Parathyroid adenoma (tissue), 2 donors: ENCODE data around the gene LRRC8C.

Experiments used
- H2AFZ ChIP-seq: fragments of 300-600 bp; sonication (generic); one replicate; pipeline ENCODE4 v1.7.0; 2017; ENCODE audit warnings: antibody characterized with exemption, mild to moderate bottlenecking
- H3K27ac ChIP-seq: fragments of 300-600 bp; sonication (generic); one replicate; pipeline ENCODE4 v1.7.0; 2017
- H3K27me3 ChIP-seq: fragments of 300-600 bp; sonication (generic); one replicate; pipeline ENCODE4 v1.7.0; 2017; ENCODE audit warnings: low read length; ENCODE audit not compliant: control insufficient read depth, insufficient read depth
- H3K36me3 ChIP-seq: fragments of 300-600 bp; sonication (generic); one replicate; pipeline ENCODE4 v1.7.0; 2017; ENCODE audit warnings: low read length; ENCODE audit not compliant: control insufficient read depth, insufficient read depth
- H3K4me1 ChIP-seq: fragments of 300-600 bp; sonication (generic); one replicate; pipeline ENCODE4 v1.7.0; 2017; ENCODE audit warnings: control low read depth
- H3K4me2 ChIP-seq: fragments of 300-600 bp; sonication (generic); one replicate; pipeline ENCODE4 v1.7.0; 2017; ENCODE audit warnings: low read length
- H3K4me3 ChIP-seq: fragments of 300-600 bp; sonication (generic); one replicate; pipeline ENCODE4 v1.7.0; 2017; ENCODE audit warnings: low read depth, low read length
- H3K79me2 ChIP-seq: fragments of 300-600 bp; sonication (generic); one replicate; pipeline ENCODE4 v1.7.0; 2017; ENCODE audit warnings: control low read depth
- H3K9ac ChIP-seq: fragments of 300-600 bp; sonication (generic); one replicate; pipeline ENCODE4 v1.7.0; 2017; ENCODE audit warnings: mild to moderate bottlenecking
- H3K9me3 ChIP-seq: fragments of 300-600 bp; sonication (generic); one replicate; pipeline ENCODE4 v1.7.0; 2017; ENCODE audit warnings: low read length; ENCODE audit not compliant: control insufficient read depth
- TF ChIP-seq, protein P1 (sequence below): fragments of 300-600 bp; sonication (generic); IDR thresholded peaks from one replicate; pipeline ENCODE4 v1.7.0; 2017; ENCODE audit warnings: antibody characterized with exemption, mild to moderate bottlenecking
- donor health status: primary hyperparathyroidism.

LRRC8C gene

DNA sequence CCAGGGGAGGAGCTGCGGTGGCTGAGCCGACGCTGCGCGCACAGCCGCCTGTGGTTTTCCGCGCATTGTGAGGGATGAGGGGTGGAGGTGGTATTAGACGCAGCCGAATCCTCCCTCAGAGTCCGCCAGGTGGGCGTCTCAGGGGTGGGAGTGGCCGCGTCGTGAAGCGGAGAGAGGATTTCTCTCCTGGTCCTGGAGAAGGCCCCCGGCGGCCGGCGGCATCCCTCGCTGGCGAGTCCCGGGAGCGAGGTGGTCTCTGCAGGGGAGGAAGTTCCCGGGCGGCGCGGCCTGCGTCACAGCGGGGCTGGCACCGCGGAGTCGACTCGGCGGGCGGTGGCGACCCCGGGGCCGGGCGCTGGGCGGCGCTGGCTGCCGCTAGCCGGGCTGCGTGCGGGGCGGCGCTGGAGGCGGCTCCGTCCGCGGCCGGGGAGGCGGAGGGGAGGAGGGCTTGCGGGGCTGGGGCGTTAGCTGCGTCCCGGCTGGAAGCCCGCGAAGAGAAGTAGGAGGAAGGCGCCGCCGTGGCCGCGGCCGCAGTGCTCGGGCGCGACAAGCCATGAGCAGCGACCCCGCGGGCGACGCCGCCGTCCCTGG, at the start of gene LRRC8C:
TSS of gene LRRC8C (plus strand) at position 464 of the 591 bp plus-strand sequence. CDS start 53,354 bp downstream, outside the sequence.
- Histone ChIP-seq H3K4me2 (peak within 1 kb of the TSS; percentile 89), H2AFZ (peak within 1 kb of the TSS; percentile 93), H3K4me3 (peak within 1 kb of the TSS; percentile 77), H3K27ac (peak within 1 kb of the TSS; percentile 74), H3K9ac (no peak within 1 kb of the TSS), H3K36me3 (no peaks in the 10 kb centered on the region), H3K4me1 (no peaks in the 10 kb centered on the region), H3K79me2 (no peaks in the 10 kb centered on the region), H3K27me3 (no peaks in the 10 kb centered on the region), H3K9me3 (no peaks in the 10 kb centered on the region)
- TF ChIP-seq, protein P1, sequence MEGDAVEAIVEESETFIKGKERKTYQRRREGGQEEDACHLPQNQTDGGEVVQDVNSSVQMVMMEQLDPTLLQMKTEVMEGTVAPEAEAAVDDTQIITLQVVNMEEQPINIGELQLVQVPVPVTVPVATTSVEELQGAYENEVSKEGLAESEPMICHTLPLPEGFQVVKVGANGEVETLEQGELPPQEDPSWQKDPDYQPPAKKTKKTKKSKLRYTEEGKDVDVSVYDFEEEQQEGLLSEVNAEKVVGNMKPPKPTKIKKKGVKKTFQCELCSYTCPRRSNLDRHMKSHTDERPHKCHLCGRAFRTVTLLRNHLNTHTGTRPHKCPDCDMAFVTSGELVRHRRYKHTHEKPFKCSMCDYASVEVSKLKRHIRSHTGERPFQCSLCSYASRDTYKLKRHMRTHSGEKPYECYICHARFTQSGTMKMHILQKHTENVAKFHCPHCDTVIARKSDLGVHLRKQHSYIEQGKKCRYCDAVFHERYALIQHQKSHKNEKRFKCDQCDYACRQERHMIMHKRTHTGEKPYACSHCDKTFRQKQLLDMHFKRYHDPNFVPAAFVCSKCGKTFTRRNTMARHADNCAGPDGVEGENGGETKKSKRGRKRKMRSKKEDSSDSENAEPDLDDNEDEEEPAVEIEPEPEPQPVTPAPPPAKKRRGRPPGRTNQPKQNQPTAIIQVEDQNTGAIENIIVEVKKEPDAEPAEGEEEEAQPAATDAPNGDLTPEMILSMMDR = no peak

DNA sequence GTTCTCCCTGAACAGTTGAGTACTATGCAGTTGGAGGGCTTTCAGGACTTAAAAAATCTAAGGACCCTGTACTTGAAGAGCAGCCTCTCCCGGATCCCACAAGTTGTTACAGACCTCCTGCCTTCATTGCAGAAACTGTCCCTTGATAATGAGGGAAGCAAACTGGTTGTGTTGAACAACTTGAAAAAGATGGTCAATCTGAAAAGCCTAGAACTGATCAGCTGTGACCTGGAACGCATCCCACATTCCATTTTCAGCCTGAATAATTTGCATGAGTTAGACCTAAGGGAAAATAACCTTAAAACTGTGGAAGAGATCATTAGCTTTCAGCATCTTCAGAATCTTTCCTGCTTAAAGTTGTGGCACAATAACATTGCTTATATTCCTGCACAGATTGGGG, 48.7 kb upstream of the LRRC8C start:
- no peak overlapping the region for H3K27ac ChIP-seq
- H3K36me3 ChIP-seq = no peaks in the 10 kb centered on the region
- H3K4me1 ChIP-seq = no peaks in the 10 kb centered on the region
- H3K4me2 ChIP-seq = no peak overlapping the region
- H3K4me3 ChIP-seq = no peak overlapping the region
- H3K27me3 ChIP-seq = no peaks in the 10 kb centered on the region
- TF ChIP-seq, protein P1 = no peak
- H2AFZ ChIP-seq = no peak overlapping the region
- H3K9me3 ChIP-seq = no peaks in the 10 kb centered on the region
- no peaks in the 10 kb centered on the region for H3K79me2 ChIP-seq
- H3K9ac ChIP-seq = no peak overlapping the region

DNA sequence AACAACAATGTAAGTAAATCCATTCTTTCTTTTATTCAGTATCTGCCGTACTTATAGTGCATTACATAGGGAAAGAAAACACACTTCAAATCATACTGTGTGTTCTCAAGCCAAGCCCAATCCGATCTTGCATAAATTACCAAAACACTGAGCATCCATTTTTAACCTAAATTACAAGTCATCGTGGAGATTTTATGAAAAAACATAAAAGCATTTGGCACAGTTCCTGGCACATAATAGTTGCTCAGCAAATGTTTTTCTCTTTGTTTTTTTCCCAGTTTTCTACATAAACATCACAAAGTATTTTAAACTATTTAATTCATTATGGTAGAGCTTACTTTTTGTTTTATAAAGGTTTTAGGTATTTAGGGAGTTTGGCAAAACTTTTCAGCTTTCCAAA, 48.1 kb upstream of the LRRC8C start:
- Histone ChIP-seq H3K9me3 (no peaks in the 10 kb centered on the region), H3K36me3 (no peaks in the 10 kb centered on the region), H3K4me2 (no peak overlapping the region), H3K27ac (no peak overlapping the region), H3K9ac (no peak overlapping the region), H3K4me3 (no peak overlapping the region), H3K79me2 (no peaks in the 10 kb centered on the region), H3K4me1 (no peaks in the 10 kb centered on the region), H2AFZ (no peak overlapping the region), H3K27me3 (no peaks in the 10 kb centered on the region)
- TF ChIP-seq, protein P1 = no peak

DNA sequence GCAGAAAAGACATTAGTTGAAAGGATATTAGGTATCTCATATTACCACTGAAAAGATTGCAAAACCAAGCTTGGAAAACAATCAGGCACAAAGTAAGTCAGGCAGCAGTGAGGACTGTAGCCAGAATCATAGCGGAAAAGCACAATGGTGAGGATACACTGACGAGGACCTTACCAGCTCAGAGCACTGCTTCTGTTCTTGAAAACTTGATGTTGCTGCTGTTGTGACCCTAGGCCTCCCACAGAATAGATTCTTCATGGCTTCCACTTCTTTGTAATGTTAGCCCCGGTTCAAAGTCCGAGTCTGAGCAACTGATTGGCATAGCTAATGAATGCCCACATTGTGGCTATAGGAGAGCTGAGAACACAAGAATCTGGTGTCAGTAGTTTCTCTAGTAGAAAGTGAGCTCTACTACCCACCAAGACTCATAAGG, 45.2 kb upstream of the LRRC8C start:
- H3K4me3 ChIP-seq = no peak overlapping the region
- H3K9me3 ChIP-seq = no peaks in the 10 kb centered on the region
- TF ChIP-seq, protein P1 = no peak
- H3K27me3 ChIP-seq = no peaks in the 10 kb centered on the region
- H3K27ac ChIP-seq = no peak overlapping the region
- H3K79me2 ChIP-seq = no peaks in the 10 kb centered on the region
- no peaks in the 10 kb centered on the region for H3K36me3 ChIP-seq
- no peak overlapping the region for H3K9ac ChIP-seq
- no peak overlapping the region for H2AFZ ChIP-seq
- H3K4me1 ChIP-seq = no peaks in the 10 kb centered on the region
- H3K4me2 ChIP-seq = no peak overlapping the region

DNA sequence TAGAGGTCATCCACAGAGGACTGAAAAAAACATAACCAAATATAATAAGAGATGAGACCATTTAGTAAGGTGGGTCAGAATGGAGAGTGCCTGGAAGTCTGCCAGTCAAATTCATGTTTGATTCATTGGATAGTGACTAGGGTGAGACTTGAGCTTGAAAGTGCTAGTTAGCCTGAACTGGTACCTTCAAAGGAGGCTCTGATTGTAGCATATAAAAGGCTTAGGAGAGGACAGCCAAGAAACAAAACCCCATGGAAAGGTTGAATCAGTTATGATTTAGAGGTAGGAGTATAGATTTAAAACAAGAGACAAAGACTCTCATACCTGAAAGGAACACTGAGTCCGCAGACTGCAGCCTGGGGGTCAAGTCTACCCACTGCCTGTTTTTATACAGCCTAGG, 44.4 kb upstream of the LRRC8C start:
- no peaks in the 10 kb centered on the region for H3K36me3 ChIP-seq
- no peaks in the 10 kb centered on the region for H3K9me3 ChIP-seq
- TF ChIP-seq, protein P1 = no peak
- no peaks in the 10 kb centered on the region for H3K27me3 ChIP-seq
- no peak overlapping the region for H3K9ac ChIP-seq
- H2AFZ ChIP-seq = no peak overlapping the region
- H3K79me2 ChIP-seq = no peaks in the 10 kb centered on the region
- no peaks in the 10 kb centered on the region for H3K4me1 ChIP-seq
- no peak overlapping the region for H3K27ac ChIP-seq
- H3K4me2 ChIP-seq = no peak overlapping the region
- no peak overlapping the region for H3K4me3 ChIP-seq
